ENCODE data around the gene TUBGCP2. TPM values are rescaled to one million over a fixed set of nuclear protein-coding genes. Genes with fewer than 3 reads are reported as not detected.

TUBGCP2 gene
- total RNA-seq, 4 donors from 2014 or later: 44.5 to 107 (median 57.1) TPM

DNA sequence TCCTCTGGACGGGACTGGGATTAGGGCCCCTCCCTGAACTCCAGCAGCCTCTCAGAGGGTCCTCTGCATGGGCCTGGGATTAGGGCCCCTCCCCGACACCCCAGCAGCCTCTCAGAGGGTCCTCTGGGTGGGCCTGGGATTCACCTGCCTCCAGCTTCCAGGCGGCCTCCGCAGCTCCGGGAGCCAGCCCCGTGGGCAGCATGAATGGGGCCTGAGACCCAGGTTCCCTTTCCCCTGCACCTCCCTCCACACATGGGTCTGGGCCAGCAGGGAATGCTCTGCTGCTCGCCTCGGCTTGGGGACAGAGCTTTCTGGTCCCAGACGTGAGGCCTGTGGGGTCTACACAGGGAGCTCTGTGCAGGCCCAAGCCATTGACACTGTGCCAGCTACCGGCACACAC is 5.5 kb downstream of the TUBGCP2 start:
- Histone ChIP-seq H3K27me3 (no peaks in the 10 kb centered on the region), H3K27ac (no peak overlapping the region)
- WGBS: 80% methylated on average over 5 of the region's 10 CpGs

GRCh38 chr10:133302230-133302629 is 6.4 kb downstream of the TUBGCP2 start:
- Histone ChIP-seq H3K36me3 (peaks cover 54% of the 10 kb centered on the region), H3K27me3 (no peaks in the 10 kb centered on the region), H3K4me3 (no peak overlapping the region), H3K9me3 (no peaks in the 10 kb centered on the region), H3K4me1 (peaks cover 19% of the 10 kb centered on the region), H3K27ac (no peak overlapping the region)
- 100% methylated on average over 6 of the region's 14 CpGs for WGBS
- no peak for DNase-seq (ENCODE audit: low spot score in 2 of 2)
- TF ChIP-seq, protein P1, sequence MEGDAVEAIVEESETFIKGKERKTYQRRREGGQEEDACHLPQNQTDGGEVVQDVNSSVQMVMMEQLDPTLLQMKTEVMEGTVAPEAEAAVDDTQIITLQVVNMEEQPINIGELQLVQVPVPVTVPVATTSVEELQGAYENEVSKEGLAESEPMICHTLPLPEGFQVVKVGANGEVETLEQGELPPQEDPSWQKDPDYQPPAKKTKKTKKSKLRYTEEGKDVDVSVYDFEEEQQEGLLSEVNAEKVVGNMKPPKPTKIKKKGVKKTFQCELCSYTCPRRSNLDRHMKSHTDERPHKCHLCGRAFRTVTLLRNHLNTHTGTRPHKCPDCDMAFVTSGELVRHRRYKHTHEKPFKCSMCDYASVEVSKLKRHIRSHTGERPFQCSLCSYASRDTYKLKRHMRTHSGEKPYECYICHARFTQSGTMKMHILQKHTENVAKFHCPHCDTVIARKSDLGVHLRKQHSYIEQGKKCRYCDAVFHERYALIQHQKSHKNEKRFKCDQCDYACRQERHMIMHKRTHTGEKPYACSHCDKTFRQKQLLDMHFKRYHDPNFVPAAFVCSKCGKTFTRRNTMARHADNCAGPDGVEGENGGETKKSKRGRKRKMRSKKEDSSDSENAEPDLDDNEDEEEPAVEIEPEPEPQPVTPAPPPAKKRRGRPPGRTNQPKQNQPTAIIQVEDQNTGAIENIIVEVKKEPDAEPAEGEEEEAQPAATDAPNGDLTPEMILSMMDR (IDR thresholded peaks at IDR 0.05): no peak
- no peak for TF ChIP-seq POLR2A (IDR thresholded peaks at IDR 0.05)
- TF ChIP-seq POLR2AphosphoS5 (IDR thresholded peaks at IDR 0.05): no peak
- no peak for TF ChIP-seq EP300 (IDR thresholded peaks at IDR 0.05)

More for the DNA sequence above, 5.5 kb downstream of the TUBGCP2 start:
- no peak overlapping the region for H3K4me3 ChIP-seq
- H3K4me1 ChIP-seq: peaks cover 27% of the 10 kb centered on the region
- peaks cover 45% of the 10 kb centered on the region for H3K36me3 ChIP-seq
- TF ChIP-seq, protein P1 (IDR thresholded peaks at IDR 0.05): no peak
- no peaks in the 10 kb centered on the region for H3K9me3 ChIP-seq
- no peak for DNase-seq (ENCODE audit: low spot score in 2 of 2)

- 97% methylated on average over 14 of the region's 14 CpGs for WGBS
- TF ChIP-seq, protein P1 (IDR thresholded peaks at IDR 0.05): no peak
- TF ChIP-seq EP300 (IDR thresholded peaks at IDR 0.05) (no peak), POLR2A (IDR thresholded peaks at IDR 0.05) (no peak), POLR2AphosphoS5 (IDR thresholded peaks at IDR 0.05) (no peak)
- no peak overlapping the region for H3K27ac ChIP-seq
- H3K9me3 ChIP-seq: no peaks in the 10 kb centered on the region
- H3K36me3 ChIP-seq: peaks cover 79% of the 10 kb centered on the region
- no peaks in the 10 kb centered on the region for H3K4me1 ChIP-seq
- no peaks in the 10 kb centered on the region for H3K27me3 ChIP-seq
- DNase-seq (ENCODE audit: low spot score in 2 of 2): no peak
- H3K4me3 ChIP-seq: no peak overlapping the region
Observed at GRCh38 chr10:133299738-133300137, 8.9 kb downstream of the TUBGCP2 start.

DNA sequence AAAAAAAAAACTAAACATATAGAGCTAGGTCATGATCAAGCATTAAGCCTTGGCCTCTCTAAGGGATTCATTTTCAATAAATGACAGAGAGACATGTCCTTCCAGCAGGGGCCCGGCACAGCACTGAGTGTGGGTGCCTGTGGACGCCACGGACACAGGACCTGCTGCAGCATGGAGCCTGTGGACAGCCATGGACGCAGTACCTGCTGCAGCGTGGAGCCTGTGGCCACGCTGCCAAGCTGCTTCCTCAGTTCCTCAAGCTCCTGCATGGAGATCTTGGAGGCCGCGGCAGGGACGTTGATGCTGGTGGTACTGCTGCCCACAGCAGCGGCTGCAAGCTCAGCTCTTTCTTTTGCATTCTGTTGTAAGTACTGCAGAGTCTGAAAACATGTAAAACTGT is 9.4 kb downstream of the TUBGCP2 start:
- no peak for DNase-seq (ENCODE audit: low spot score in 2 of 2)
- H3K36me3 ChIP-seq: peaks cover 85% of the 10 kb centered on the region

DNA sequence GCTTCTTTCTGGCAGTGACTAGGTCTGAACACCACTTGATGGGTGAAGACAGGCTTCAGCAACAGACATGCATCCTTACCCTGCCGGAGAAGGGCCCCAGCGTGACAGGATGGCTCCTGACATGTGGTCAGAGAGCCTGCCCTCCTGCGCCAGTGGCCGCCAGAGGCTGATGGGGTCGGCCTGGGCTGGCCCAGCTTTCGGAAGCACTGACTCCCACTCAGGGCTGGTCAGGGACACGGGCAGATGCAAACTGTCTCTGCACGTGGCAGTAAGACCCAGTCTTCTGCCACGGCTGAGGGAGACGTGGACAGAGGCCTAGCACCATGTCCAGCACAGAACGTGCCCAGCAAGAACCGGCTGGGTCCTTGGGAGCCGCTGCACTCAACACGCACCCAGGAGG is 10.2 kb downstream of the TUBGCP2 start:
- WGBS: 96% methylated on average over 12 of the region's 14 CpGs
- no peak overlapping the region for H3K27ac ChIP-seq
- TF ChIP-seq POLR2AphosphoS5 (IDR thresholded peaks at IDR 0.05) (no peak), EP300 (IDR thresholded peaks at IDR 0.05) (no peak), POLR2A (IDR thresholded peaks at IDR 0.05) (no peak)
- TF ChIP-seq, protein P1 (IDR thresholded peaks at IDR 0.05): no peak
- H3K9me3 ChIP-seq: no peaks in the 10 kb centered on the region
- no peaks in the 10 kb centered on the region for H3K4me1 ChIP-seq
- H3K4me3 ChIP-seq: no peak overlapping the region
- peaks cover 92% of the 10 kb centered on the region for H3K36me3 ChIP-seq
- no peak for DNase-seq (ENCODE audit: low spot score in 2 of 2)
- no peaks in the 10 kb centered on the region for H3K27me3 ChIP-seq

More for the DNA sequence above, 9.4 kb downstream of the TUBGCP2 start:
- Histone ChIP-seq H3K27ac (no peak overlapping the region), H3K4me3 (no peak overlapping the region), H3K27me3 (no peaks in the 10 kb centered on the region), H3K9me3 (no peaks in the 10 kb centered on the region), H3K4me1 (no peaks in the 10 kb centered on the region)
- TF ChIP-seq POLR2A (IDR thresholded peaks at IDR 0.05): no peak
- TF ChIP-seq POLR2AphosphoS5 (IDR thresholded peaks at IDR 0.05): no peak
- no peak for TF ChIP-seq EP300 (IDR thresholded peaks at IDR 0.05)
- TF ChIP-seq, protein P1 (IDR thresholded peaks at IDR 0.05): no peak
- 100% methylated on average over 1 of the region's 10 CpGs for WGBS

Measured in suprapubic skin (tissue), 4 donors.